Measurements from ENCODE around the gene APEH.

APEH gene

DNA sequence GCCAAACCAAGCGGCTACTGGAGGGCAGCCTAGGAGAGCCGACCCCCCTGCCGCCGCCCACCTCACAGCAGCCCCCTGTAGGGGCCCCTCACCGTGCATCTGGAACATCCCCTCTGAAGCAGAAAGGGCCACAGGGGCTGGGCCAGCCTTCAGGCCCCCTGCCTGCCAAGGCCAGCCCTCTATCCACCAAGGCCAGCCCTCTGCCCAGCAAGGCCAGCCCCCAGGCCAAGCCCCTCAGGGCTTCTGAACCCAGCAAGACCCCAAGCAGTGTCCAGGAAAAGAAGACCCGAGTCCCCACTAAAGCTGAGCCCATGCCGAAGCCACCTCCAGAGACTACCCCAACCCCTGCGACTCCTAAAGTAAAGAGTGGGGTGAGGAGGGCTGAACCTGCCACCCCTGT lies 23.5 kb upstream of the APEH start:
- no peak for DNase-seq (ENCODE audit: low read depth in 2 of 2)

DNA sequence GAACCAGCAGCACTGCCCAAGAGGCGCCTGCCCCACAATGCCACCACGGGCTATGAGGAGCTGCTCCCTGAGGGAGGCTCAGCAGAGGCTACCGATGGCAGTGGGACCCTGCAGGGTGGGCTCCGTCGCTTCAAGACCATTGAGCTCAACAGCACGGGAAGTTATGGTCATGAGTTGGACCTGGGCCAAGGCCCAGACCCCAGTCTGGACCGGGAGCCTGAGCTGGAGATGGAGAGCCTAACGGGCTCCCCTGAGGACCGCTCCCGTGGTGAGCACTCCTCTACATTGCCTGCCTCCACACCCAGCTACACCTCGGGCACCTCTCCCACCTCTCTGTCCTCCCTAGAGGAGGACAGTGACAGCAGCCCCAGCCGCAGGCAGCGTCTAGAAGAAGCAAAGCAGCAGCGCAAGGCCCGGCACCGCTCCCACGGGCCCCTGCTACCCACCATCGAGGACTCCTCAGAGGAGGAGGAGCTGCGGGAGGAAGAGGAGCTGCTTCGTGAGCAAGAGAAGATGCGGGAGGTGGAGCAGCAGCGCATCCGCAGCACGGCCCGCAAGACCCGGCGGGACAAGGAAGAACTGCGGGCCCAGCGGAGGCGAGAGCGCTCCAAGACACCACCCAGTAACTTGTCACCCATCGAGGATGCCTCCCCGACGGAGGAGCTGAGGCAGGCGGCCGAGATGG lies 21.8 kb upstream of the APEH start:
- no peak for DNase-seq (ENCODE audit: low read depth in 2 of 2)

DNA sequence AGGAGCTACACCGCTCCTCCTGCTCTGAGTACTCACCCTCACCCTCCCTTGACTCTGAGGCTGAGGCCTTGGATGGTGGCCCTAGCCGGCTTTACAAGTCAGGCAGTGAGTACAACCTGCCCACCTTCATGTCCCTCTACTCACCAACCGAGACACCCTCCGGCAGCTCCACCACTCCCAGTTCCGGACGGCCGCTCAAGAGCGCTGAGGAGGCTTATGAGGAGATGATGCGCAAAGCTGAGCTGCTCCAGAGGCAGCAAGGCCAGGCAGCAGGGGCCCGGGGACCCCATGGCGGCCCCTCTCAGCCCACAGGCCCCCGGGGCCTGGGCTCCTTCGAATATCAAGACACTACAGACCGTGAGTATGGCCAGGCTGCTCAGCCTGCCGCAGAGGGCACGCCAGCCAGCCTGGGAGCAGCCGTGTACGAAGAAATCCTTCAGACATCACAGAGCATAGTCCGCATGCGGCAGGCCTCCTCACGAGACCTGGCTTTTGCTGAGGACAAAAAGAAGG lies 21.2 kb upstream of the APEH start:
- no peak for DNase-seq (ENCODE audit: low read depth in 2 of 2)

GRCh38 chr3:49653621-49654020 lies 20.5 kb upstream of the APEH start:
- no peak for DNase-seq (ENCODE audit: low read depth in 2 of 2)

DNA sequence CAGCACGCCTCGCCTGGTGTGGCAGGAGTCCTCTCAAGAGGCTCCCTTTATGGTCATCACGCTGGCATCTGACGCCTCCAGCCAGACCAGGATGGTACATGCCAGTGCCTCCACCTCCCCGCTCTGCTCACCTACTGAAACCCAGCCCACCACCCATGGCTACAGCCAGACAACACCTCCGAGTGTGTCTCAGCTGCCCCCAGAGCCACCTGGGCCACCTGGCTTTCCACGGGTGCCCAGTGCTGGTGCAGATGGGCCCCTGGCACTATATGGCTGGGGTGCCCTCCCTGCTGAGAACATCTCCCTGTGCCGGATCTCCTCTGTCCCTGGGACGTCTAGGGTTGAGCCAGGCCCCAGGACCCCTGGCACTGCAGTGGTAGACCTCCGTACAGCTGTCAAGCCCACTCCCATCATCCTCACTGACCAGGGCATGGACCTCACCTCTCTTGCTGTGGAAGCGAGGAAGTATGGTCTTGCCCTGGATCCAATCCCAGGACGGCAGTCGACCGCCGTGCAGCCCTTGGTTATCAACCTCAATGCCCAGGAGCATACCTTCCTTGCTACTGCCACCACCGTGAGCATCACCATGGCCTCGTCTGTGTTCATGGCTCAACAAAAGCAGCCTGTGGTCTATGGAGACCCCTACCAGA lies 19.9 kb upstream of the APEH start:
- no peak for DNase-seq (ENCODE audit: low read depth in 2 of 2)

DNA sequence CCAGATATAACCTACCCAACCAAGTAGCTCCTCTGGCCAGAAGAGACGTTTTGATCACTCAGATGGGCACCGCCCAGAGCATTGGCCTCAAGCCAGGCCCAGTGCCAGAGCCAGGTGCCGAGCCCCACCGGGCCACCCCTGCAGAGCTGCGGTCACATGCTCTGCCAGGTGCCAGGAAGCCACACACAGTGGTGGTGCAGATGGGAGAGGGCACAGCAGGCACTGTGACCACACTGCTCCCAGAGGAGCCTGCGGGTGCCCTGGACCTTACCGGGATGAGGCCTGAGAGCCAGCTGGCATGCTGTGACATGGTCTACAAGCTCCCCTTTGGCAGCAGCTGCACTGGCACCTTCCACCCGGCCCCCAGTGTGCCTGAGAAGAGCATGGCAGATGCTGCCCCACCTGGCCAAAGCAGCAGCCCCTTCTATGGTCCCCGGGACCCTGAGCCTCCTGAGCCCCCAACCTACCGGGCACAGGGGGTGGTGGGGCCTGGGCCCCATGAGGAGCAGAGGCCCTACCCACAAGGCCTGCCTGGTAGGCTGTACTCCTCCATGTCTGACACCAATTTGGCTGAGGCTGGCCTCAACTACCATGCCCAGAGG lies 19.1 kb upstream of the APEH start:
- no peak for DNase-seq (ENCODE audit: low read depth in 2 of 2)

- no peak for DNase-seq (ENCODE audit: low read depth in 2 of 2)
Observed at GRCh38 chr3:49655731-49656285, 18.3 kb upstream of the APEH start.

GRCh38 chr3:49656541-49657112 lies 17.5 kb upstream of the APEH start:
- no peak for DNase-seq (ENCODE audit: low read depth in 2 of 2)

- DNase-seq (ENCODE audit: low read depth in 2 of 2), result no peak
Observed at GRCh38 chr3:49657208-49657915, 16.8 kb upstream of the APEH start.

DNA sequence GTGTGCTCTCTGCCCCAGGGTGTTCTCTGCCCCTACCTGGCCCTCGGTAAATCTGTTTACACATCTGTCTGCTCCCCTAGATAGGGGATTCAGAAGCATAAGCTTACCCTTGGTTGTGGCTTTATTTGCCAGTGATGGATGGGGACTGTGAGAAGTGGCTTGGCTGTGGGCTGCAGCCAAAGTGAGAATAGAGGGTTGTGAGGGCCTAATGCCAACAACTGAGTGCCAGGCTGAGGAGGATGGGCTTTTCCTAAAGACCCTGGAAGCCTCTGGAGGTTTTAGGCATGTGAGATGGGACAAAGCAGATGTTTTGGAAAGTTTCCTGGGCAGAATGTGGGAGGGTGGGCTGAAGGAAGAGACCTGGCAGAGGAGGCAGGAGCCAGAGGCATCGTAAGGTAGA lies 15.4 kb upstream of the APEH start:
- DNase-seq (ENCODE audit: low read depth in 2 of 2), result no peak

- DNase-seq (ENCODE audit: low read depth in 2 of 2), result no peak
Observed at GRCh38 chr3:49659756-49660155, 14.4 kb upstream of the APEH start.

DNA sequence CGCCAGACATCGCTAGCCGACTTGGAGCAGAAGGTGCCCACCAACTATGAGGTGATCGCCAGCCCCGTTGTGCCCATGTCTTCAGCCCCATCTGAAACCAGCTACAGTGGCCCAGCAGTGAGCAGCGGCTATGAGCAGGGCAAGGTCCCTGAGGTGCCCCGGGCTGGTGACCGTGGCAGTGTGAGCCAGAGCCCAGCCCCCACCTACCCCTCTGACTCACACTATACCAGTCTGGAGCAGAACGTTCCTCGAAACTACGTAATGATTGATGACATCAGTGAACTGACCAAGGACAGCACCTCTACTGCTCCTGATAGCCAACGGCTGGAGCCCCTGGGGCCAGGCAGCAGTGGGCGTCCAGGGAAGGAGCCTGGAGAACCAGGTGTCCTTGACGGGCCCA lies 12.9 kb upstream of the APEH start:
- no peak for DNase-seq (ENCODE audit: low read depth in 2 of 2)

- no peak for DNase-seq (ENCODE audit: low read depth in 2 of 2)
Observed at GRCh38 chr3:49662021-49662420, 12.1 kb upstream of the APEH start.

DNA sequence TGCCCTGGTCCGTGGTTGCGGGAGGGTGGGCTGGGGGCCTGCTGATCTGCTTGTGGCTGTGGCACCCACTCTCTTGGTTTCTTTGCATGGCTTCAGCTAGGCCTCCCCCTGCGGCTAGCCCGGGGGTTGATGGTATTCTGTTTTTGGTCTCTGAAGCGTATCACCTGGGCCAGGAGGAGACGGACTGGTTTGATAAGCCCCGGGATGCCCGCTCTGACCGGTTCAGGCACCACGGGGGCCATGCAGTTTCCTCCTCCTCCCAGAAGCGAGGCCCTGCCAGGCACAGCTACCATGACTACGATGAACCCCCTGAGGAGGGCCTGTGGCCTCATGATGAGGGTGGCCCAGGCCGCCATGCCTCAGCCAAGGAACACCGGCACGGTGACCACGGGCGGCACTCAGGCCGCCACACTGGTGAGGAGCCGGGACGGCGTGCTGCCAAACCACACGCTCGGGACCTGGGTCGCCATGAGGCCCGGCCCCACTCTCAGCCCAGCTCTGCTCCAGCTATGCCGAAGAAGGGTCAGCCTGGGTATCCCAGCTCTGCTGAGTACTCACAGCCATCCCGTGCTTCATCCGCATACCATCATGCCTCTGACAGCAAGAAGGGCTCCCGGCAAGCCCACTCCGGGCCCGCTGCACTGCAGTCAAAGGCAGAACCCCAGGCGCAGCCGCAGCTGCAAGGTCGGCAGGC lies 11.3 kb upstream of the APEH start:
- DNase-seq (ENCODE audit: low read depth in 2 of 2), result no peak

GRCh38 chr3:49663831-49664230 lies 10.3 kb upstream of the APEH start:
- DNase-seq (ENCODE audit: low read depth in 2 of 2), result no peak

GRCh38 chr3:49664300-49664699 lies 9.9 kb upstream of the APEH start:
- no peak for DNase-seq (ENCODE audit: low read depth in 2 of 2)

DNA sequence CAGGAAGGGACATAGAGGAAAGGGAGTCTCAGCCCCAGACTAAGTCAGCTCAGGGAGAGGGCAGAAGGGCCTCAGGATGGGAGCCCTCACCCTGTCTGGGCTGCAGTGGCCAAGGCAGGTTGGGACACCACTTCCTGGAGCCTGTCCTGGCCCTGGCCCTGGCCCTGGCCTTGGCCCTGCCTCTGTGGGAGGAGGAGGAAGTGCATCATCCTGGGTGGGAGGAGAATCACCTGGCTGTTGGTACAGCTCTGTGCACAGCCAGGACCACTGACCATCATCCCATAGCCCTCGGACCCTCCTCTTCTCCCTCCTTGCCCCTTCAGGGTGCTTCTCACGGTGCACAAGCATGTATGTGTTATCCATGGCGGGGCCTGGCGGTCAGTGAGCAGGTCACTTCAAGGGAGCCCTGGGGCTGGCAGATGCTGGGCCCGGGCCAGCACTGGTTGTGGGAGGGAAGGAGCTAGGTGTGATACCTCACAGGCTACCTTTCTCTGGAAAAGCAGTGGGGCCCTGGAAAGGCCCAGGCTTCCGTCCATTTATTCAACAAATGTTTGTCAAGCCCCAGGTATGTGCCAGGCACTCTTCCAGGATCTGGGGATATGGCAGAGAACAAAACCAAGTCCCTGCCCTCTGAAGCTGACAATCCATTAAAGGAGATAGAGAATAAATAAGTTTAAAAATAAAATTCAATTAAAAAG lies 8.2 kb upstream of the APEH start:
- DNase-seq (ENCODE audit: low read depth in 2 of 2), result no peak

DNA sequence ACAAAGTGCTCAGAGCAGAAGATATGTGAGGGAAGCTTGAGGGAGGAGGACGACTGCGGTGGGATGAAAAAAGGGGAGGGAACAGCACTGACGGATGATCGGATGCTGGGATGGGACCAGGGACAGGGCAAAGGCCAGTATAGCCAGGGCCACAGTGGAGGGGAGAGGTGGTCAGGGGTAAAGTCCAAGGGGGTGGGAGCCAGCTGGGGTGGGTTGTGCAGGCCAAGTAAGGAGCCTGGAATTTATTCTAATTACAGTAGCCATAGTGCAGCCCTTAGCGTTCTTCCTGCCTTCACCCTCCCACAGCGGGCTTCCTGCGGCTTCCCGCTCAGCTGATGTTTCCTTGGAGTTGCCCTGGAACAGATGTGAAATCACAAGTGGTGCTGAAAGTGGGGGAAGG lies 7.6 kb upstream of the APEH start:
- no peak for DNase-seq (ENCODE audit: low read depth in 2 of 2)

DNA sequence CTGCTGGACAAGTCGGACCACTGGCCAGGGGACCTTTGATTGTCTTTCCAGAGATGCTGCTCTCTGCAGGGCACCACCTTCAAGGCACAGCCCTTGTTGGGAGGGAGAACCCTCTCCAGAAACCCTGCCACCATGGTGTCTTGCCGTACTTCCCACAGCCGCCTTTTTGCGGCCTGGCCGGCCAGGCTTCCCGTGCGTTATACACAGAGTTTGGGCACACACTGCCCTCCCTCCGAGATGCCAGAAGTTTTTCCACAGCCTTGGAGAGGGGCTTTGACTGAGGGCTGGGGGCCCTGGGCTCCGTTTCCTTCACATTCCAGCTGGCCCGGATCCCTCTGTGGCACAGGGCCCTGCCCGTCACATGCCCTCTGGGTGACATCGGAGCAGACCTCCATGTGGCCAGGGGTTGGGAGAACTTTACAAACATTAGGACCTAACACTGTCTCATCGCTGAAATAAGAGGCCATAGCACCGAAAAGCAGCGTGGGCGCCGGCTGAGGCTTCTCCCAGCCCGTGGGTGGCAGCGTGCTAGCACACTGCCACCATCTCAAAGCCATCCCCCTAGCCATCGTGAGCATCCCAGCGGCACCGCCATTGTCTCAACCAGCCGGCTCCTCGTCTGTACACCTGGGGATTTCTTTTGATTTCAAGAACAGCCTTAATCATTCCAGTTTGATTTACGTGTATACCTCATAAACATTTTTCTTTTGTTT lies 6.3 kb upstream of the APEH start:
- DNase-seq (ENCODE audit: low read depth in 2 of 2), result no peak

- no peak for DNase-seq (ENCODE audit: low read depth in 2 of 2)
Observed at GRCh38 chr3:49668414-49668797, 5.7 kb upstream of the APEH start.

Measured in stimulated activated CD4-positive, alpha-beta T cell treated with anti-CD3 and anti-CD28 coated beads, Interleukin-12 subunit alpha, Interleukin-12 subunit beta, amount 100 ng/mL, for 24 hours (primary cell).